K562 (cell line): Measurements from ENCODE around the gene CHSY3. TPM values are rescaled to one million over a fixed set of nuclear protein-coding genes. Genes with fewer than 3 reads are reported as not detected.

Experiments used
- ATAC-seq: fragments of 200-7000 bp; cut with Tn5 transposase; 3 replicates; pipeline ENCODE4 v1.9.1; 2020; ENCODE audit warnings: moderate library complexity
- BruUV-seq: library from RNA; stranded (reverse); fragments of 400-500 nt; replicated peaks from 2 replicates; lab custom pipeline; 2021; lab: Mats Ljungman, UMichigan
- CTCF ChIA-PET: fragments of 300-600 bp; formaldehyde crosslinking; extraction: SDS; loops from one replicate; lab custom pipeline; 2021; ENCODE audit warnings: low intra/inter-chr PET ratio; lab: Yijun Ruan, JAX
- POLR2A ChIA-PET: fragments of 300-600, 350-650 bp; sonication (Branson Sonifier 250); formaldehyde crosslinking; extraction: SDS; loops from one replicate; lab custom pipeline; 2021; ENCODE audit warnings: antibody characterized with exemption, inconsistent platforms; lab: Yijun Ruan, JAX
- DNase-seq, 4 experiments: peaks; one replicate each; pipeline versions ENCODE4 v3.0.0 to v3.0.0-alpha.2; 2011 to 2018; ENCODE audit warnings: low spot score in 3 of 4, mixed read lengths in 3 of 4; ENCODE audit errors: extremely low read depth in 1 of 4
- FAIRE-seq: peaks from 2 replicates; lab custom pipeline; 2011; peaks lifted over from hg19 to GRCh38; lab: Jason Lieb, UNC
- H2AFZ ChIP-seq: 2 replicates; pipeline ENCODE4 v1.6.0; 2011; ENCODE audit warnings: low read depth, low read length, control low read depth, inconsistent platforms
- H3K27ac ChIP-seq: fragments of 200-600 bp; 3 replicates; pipeline ENCODE4 v1.8.0; 2011; ENCODE audit warnings: low read depth, mild to moderate bottlenecking, control low read depth, inconsistent platforms, low read length, moderate library complexity, mixed read lengths; ENCODE audit errors: extremely low read depth
- H3K27me3 ChIP-seq, 2 experiments: fragments of 300-600 bp in 1 of 2; 2 replicates in 1 of 2; 3 replicates in 1 of 2; pipeline versions ENCODE4 v1.6.0 to v1.8.0; 2011; ENCODE audit warnings: inconsistent platforms in 2 of 2, low read length in 2 of 2, mild to moderate bottlenecking in 1 of 2, mixed read lengths in 1 of 2, moderate library complexity in 1 of 2; ENCODE audit not compliant: control insufficient read depth in 2 of 2, insufficient read depth in 2 of 2
- H3K36me3 ChIP-seq: fragments of 300-600 bp; 3 replicates; pipeline ENCODE4 v1.8.0; 2011; ENCODE audit warnings: mild to moderate bottlenecking, low read length, inconsistent platforms; ENCODE audit not compliant: control insufficient read depth, insufficient read depth
- H3K4me1 ChIP-seq, 2 experiments: fragments of 200-600 bp in 1 of 2; replicated peaks in 1 of 2; 2 replicates in 1 of 2; 3 replicates in 1 of 2; pipeline versions ENCODE4 v1.5.1 to v1.8.0; 2011; ENCODE audit warnings: inconsistent platforms in 2 of 2, low read length in 2 of 2, mild to moderate bottlenecking in 1 of 2, mixed read lengths in 1 of 2, moderate library complexity in 1 of 2; ENCODE audit not compliant: control insufficient read depth in 2 of 2, insufficient read depth in 2 of 2
- H3K4me2 ChIP-seq: 2 replicates; pipeline ENCODE4 v1.6.1; 2011; ENCODE audit warnings: low read length, control low read depth, inconsistent platforms, mixed read lengths; ENCODE audit not compliant: insufficient read depth
- H3K4me3 ChIP-seq: fragments of 200-600 bp; sonication (generic), shearing (Covaris generic); 2 replicates; pipeline ENCODE4 v1.5.1; 2016; ENCODE audit warnings: control low read depth, inconsistent platforms
- H3K79me2 ChIP-seq: fragments of 200-600 bp; 3 replicates; pipeline ENCODE4 v1.8.0; 2011; ENCODE audit warnings: low read length, inconsistent platforms; ENCODE audit not compliant: control insufficient read depth, insufficient read depth
- H3K9ac ChIP-seq, 2 experiments: 2 replicates each; pipeline versions ENCODE4 v1.6.0 to v1.6.1; 2011; ENCODE audit warnings: low read depth in 2 of 2, low read length in 2 of 2, control low read depth in 1 of 2, inconsistent platforms in 1 of 2, mild to moderate bottlenecking in 1 of 2, mixed read lengths in 1 of 2; ENCODE audit not compliant: insufficient read depth in 1 of 2
- H3K9me1 ChIP-seq: one replicate; pipeline ENCODE4 v1.6.0; 2011; ENCODE audit warnings: inconsistent platforms, mild to moderate bottlenecking, low read length, moderate library complexity; ENCODE audit not compliant: control insufficient read depth, insufficient read depth
- H3K9me3 ChIP-seq: replicated peaks from 2 replicates; pipeline ENCODE4 v1.5.1; 2011; ENCODE audit warnings: low read depth, low read length, inconsistent platforms; ENCODE audit not compliant: control insufficient read depth, insufficient read depth
- H4K20me1 ChIP-seq: replicated peaks from 2 replicates; pipeline ENCODE4 v1.6.1; 2011; ENCODE audit warnings: low read length, inconsistent platforms, mixed read lengths; ENCODE audit not compliant: control insufficient read depth, insufficient read depth
- BRD9 ChIP-seq: fragments of 450-650 bp; IDR thresholded peaks from 2 replicates; pipeline ENCODE4 v1.6.1; 2018; ENCODE audit warnings: low read depth; ENCODE audit not compliant: partially characterized antibody
- CBFB ChIP-seq: sonication (generic); formaldehyde crosslinking; IDR thresholded peaks from 2 replicates; pipeline ENCODE4 v1.4.0; 2020; ENCODE audit warnings: mild to moderate bottlenecking, missing genetic modification reagents
- CBX2 ChIP-seq: fragments of 200-600 bp; sonication (generic); IDR thresholded peaks from one replicate; pipeline ENCODE4 v1.6.1; 2012; ENCODE audit warnings: mild to moderate bottlenecking, low read length, inconsistent platforms; ENCODE audit not compliant: insufficient read depth, poor library complexity, severe bottlenecking
- DIDO1 ChIP-seq: fragments of 450-650 bp; IDR thresholded peaks from 2 replicates; pipeline ENCODE4 v1.6.1; 2016; ENCODE audit warnings: low read depth, missing biosample characterization, missing genetic modification characterization
- ELF1 ChIP-seq: fragments of 200-800 bp; sonication (Bioruptor generic); IDR thresholded peaks from 2 replicates; pipeline ENCODE4 v1.6.1; 2016; ENCODE audit warnings: missing genetic modification characterization, missing compliant biosample characterization
- ESRRA ChIP-seq: fragments of 450-650 bp; IDR thresholded peaks from 2 replicates; pipeline ENCODE4 v1.6.1; 2014; ENCODE audit warnings: low read depth, mild to moderate bottlenecking, moderate library complexity, borderline replicate concordance
- KDM2B ChIP-seq: fragments of 250-450 bp; sonication (Bioruptor Pico); IDR thresholded peaks from 2 replicates; pipeline ENCODE4 v1.8.0; 2021; ENCODE audit warnings: mild to moderate bottlenecking, moderate library complexity
- MAFG ChIP-seq: fragments of 450-650 bp; conservative IDR thresholded peaks from 2 replicates; pipeline ENCODE4 v1.6.1; 2016; ENCODE audit warnings: missing genetic modification characterization, missing compliant biosample characterization
- MAFK ChIP-seq: IDR thresholded peaks from 2 replicates; pipeline ENCODE4 v1.6.1; 2011; ENCODE audit warnings: low read length, improper control_type of control experiment
- MED1 ChIP-seq: sonication (generic); formaldehyde crosslinking; IDR thresholded peaks from 2 replicates; pipeline ENCODE4 v1.8.1; 2023; ENCODE audit warnings: missing genetic modification reagents, borderline replicate concordance
- NCOA4 ChIP-seq: fragments of 450-650 bp; IDR thresholded peaks from 2 replicates; pipeline ENCODE4 v1.6.1; 2018; ENCODE audit warnings: mild to moderate bottlenecking; ENCODE audit not compliant: partially characterized antibody
- NFATC3 ChIP-seq: fragments of 450-650 bp; IDR thresholded peaks from 2 replicates; pipeline ENCODE4 v1.6.1; 2017; ENCODE audit warnings: mild to moderate bottlenecking
- OTX1 ChIP-seq: fragments of 450-650 bp; formaldehyde crosslinking; IDR thresholded peaks from 2 replicates; pipeline ENCODE4 v1.4.0; 2022; ENCODE audit warnings: mild to moderate bottlenecking
- POLR2H ChIP-seq: IDR thresholded peaks from 2 replicates; pipeline ENCODE4 v1.6.1; 2016; ENCODE audit warnings: missing genetic modification characterization, low read depth, mild to moderate bottlenecking, control low read depth, missing compliant biosample characterization, moderate library complexity
- SMC3 ChIP-seq: conservative IDR thresholded peaks from 2 replicates; pipeline ENCODE4 v1.6.1; 2011; ENCODE audit warnings: low read depth, low read length, improper control_type of control experiment; ENCODE audit not compliant: insufficient read depth
- SP1 ChIP-seq: sonication (generic); formaldehyde crosslinking; IDR thresholded peaks from 2 replicates; pipeline ENCODE4 v1.8.1; 2022; ENCODE audit warnings: mild to moderate bottlenecking, missing genetic modification reagents
- ZC3H11A ChIP-seq: IDR thresholded peaks from 2 replicates; pipeline ENCODE4 v1.6.1; 2012; ENCODE audit warnings: low read depth, low read length, improper control_type of control experiment
- ZNF583 ChIP-seq: fragments of 250-450 bp; sonication (Bioruptor Pico); IDR thresholded peaks from 2 replicates; pipeline ENCODE4 v1.4.0; 2020
- ZNF764 ChIP-seq: fragments of 250-450 bp; sonication (Bioruptor Pico); IDR thresholded peaks from 2 replicates; pipeline ENCODE4 v1.4.0; 2020; ENCODE audit warnings: low read depth, mild to moderate bottlenecking, moderate library complexity
- WGBS: fragments of 100-300 bp; shearing (Covaris generic); methylation state at CpG from one replicate; pipeline ENCODE4 v1.1.6; 2016; ENCODE audit warnings: low coverage, mixed read lengths; ENCODE audit not compliant: insufficient coverage; ENCODE audit errors: missing lambda C conversion rate; 5-methylcytosine and 5-hydroxymethylcytosine counted together
- in situ Hi-C: fragments of 300-500 bp; cut with MboI; formaldehyde crosslinking; loops from 4 replicates; pipeline ENCODE4 v1.15.0; 2018; ENCODE audit warnings: inconsistent platforms, mixed read lengths
- intact Hi-C: fragments of 100-400 bp; cut with micrococcal nuclease; formaldehyde crosslinking; loops from 2 replicates; pipeline ENCODE4 v1.14.2; 2022
- polyA plus RNA-seq, 8 experiments: library from polyadenylated mRNA; depleted of rRNA in 4 of 8; stranded (reverse) in 5 of 8; unstranded in 3 of 8; fragments of >200 nt; fragmentation: Nextera tagmentation in 2 of 8; fragmentation: Illumina TruSeq in 1 of 8; extraction: Ambion mirVana in 2 of 8; extraction: Trizol in 1 of 8; gene quantifications; 2 replicates each; pipeline versions ENCODE4 v1.2.1 to v1.2.3, GENCODE V29; 2011 to 2014; ENCODE audit warnings: inconsistent platforms in 1 of 8, missing spikeins in 1 of 8
- total RNA-seq, 7 experiments: library from RNA; depleted of rRNA in 6 of 7; stranded (reverse); fragments of >200 nt in 6 of 7; fragmentation: Illumina TruSeq in 2 of 7; extraction: Trizol in 2 of 7; gene quantifications; 2 replicates each; pipeline versions ENCODE4 v1.2.1 to v1.2.3, GENCODE V29; 2011 to 2021; ENCODE audit warnings: low replicate concordance in 1 of 7
- TF ChIP-seq, protein P1 (sequence below): fragments of 250-450 bp; sonication (Bioruptor Pico); IDR thresholded peaks from 2 replicates; pipeline ENCODE4 v1.5.0; 2022; ENCODE audit warnings: mild to moderate bottlenecking

CHSY3 gene
- total and polyA plus RNA-seq, 9 of the 15 experiments (the other 6 are each of a cell fraction or from before 2014, with no cell fraction given), result 0.04 TPM; not detected in 8

DNA sequence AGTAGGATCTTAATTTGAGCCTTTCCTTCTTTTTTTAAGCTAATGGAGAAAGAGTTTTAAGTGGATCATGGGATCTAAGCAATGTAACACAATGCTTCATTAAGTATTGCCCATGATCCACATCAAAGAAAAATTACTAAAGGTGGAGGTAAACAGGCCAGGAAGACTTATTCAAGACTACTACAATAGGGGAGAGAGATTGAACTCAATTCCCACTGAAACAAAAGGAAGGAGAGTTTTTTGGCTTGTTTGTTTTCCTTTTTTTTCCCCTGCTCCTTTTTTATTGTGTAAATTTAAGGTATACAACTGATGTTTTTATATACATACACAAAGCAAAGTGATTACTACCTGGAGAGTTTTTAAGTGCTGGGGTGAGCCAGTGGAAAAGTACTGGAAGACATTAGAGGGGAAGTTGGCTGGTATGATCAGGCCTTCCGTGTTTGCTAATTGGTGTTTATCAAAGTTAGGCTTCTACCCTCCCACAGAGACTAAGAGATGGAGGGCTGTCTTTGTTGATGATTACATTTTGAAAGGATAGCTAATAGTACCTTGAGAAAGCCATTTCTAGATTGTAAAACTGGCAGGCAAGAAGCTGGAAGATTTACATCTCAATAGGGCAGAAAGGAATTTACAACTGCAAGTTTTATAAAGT, 262.7 kb downstream of the CHSY3 start:
- H3K9me3 ChIP-seq, result no peaks in the 10 kb centered on the region
- no peak for FAIRE-seq
- no peak for DNase-seq
- no peaks in the 10 kb centered on the region for H3K4me1 ChIP-seq
- no TSS peak for BruUV-seq
- H3K79me2 ChIP-seq, result no peaks in the 10 kb centered on the region
- no peak overlapping the region for H3K9ac ChIP-seq
- H3K4me2 ChIP-seq, result no peak overlapping the region
- POLR2A ChIA-PET, result no interaction called here
- H3K36me3 ChIP-seq, result no peaks in the 10 kb centered on the region
- H3K9me1 ChIP-seq, result no peaks in the 10 kb centered on the region
- H4K20me1 ChIP-seq, result no peaks in the 10 kb centered on the region
- no peak overlapping the region for H3K4me3 ChIP-seq
- 0% methylated on average over 1 of the region's 1 CpG for WGBS
- no peak overlapping the region for H3K27ac ChIP-seq
- ATAC-seq, result no peak
- no peak overlapping the region for H2AFZ ChIP-seq
- no peaks in the 10 kb centered on the region for H3K27me3 ChIP-seq
- CTCF ChIA-PET, result no interaction called here
- TF ChIP-seq CBX2 (no peak), ZNF764 (no peak), ESRRA (no peak), BRD9 (no peak), ZNF583 (CRISPR knock-in tag) (no peak), NFATC3 (no peak), SMC3 (no peak), MAFK (no peak), POLR2H (tag) (no peak), MAFG (tag) (no peak), ZC3H11A (no peak), SP1 (CRISPR knock-in tag) (no peak), CBFB (CRISPR knock-in tag) (no peak), OTX1 (CRISPR knock-in tag) (no peak), DIDO1 (no peak), MED1 (CRISPR knock-in tag) (no peak), KDM2B (CRISPR knock-in tag) (no peak), ELF1 (no peak), NCOA4 (no peak)
- TF ChIP-seq, protein P1, sequence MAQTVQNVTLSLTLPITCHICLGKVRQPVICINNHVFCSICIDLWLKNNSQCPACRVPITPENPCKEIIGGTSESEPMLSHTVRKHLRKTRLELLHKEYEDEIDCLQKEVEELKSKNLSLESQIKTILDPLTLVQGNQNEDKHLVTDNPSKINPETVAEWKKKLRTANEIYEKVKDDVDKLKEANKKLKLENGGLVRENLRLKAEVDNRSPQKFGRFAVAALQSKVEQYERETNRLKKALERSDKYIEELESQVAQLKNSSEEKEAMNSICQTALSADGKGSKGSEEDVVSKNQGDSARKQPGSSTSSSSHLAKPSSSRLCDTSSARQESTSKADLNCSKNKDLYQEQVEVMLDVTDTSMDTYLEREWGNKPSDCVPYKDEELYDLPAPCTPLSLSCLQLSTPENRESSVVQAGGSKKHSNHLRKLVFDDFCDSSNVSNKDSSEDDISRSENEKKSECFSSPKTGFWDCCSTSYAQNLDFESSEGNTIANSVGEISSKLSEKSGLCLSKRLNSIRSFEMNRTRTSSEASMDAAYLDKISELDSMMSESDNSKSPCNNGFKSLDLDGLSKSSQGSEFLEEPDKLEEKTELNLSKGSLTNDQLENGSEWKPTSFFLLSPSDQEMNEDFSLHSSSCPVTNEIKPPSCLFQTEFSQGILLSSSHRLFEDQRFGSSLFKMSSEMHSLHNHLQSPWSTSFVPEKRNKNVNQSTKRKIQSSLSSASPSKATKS, result no peak
- TF ChIP-seq, all 486 proteins: peak for 0
- in situ Hi-C loops (no loop called here), intact Hi-C loops (no loop called here)
